Measurements from ENCODE around the gene CGREF1. TPM values are rescaled to one million over a fixed set of nuclear protein-coding genes. Genes with fewer than 3 reads are reported as not detected.

Gene CGREF1
- total RNA-seq, 1 experiment from 2014 or later = 12.9 TPM

- POLR2A ChIA-PET = no interaction called here
- H3K4me3 Mint-ChIP-seq (ENCODE audit: unreplicated experiment) = no peak overlapping the region
- no peaks in the 10 kb centered on the region for H3K9me3 Mint-ChIP-seq (ENCODE audit: unreplicated experiment)
- H3K27me3 Mint-ChIP-seq (ENCODE audit: insufficient read depth, unreplicated experiment) = no peaks in the 10 kb centered on the region
- no peak for DNase-seq (ENCODE audit: unreplicated experiment)
- CTCF ChIA-PET = interaction anchor here (3.2 kb wide), 1 partner anchor 10 kb away, joined by 14 read pairs; no protein-coding TSS in a partner anchor
- no peaks in the 10 kb centered on the region for H3K36me3 Mint-ChIP-seq (ENCODE audit: insufficient read depth, unreplicated experiment)
- TF ChIP-seq CTCF (IDR thresholded peaks at IDR 0.05; ENCODE audit: unreplicated experiment) = no peak
- BruUV-seq (replicated peaks) = no TSS peak
- peaks cover 2% of the 10 kb centered on the region for H3K4me1 Mint-ChIP-seq (ENCODE audit: insufficient read depth, unreplicated experiment)
- H3K27ac Mint-ChIP-seq (ENCODE audit: low read depth, unreplicated experiment) = no peak overlapping the region
- intact Hi-C loops (cut with micrococcal nuclease) = no loop called here
These were observed 41.3 kb upstream of the CGREF1 start for GRCh38 chr2:27160191-27160590.

- Mint-ChIP-seq H3K4me1 (ENCODE audit: insufficient read depth, unreplicated experiment) (no peaks in the 10 kb centered on the region), H3K27ac (ENCODE audit: low read depth, unreplicated experiment) (no peak overlapping the region), H3K4me3 (ENCODE audit: unreplicated experiment) (no peak overlapping the region), H3K9me3 (ENCODE audit: unreplicated experiment) (no peaks in the 10 kb centered on the region), H3K27me3 (ENCODE audit: insufficient read depth, unreplicated experiment) (no peaks in the 10 kb centered on the region), H3K36me3 (ENCODE audit: insufficient read depth, unreplicated experiment) (no peaks in the 10 kb centered on the region)
- POLR2A ChIA-PET = no interaction called here
- no peak for DNase-seq (ENCODE audit: unreplicated experiment)
- no TSS peak for BruUV-seq (replicated peaks)
- CTCF ChIA-PET = interaction anchor here (3.2 kb wide), 1 partner anchor 11 kb away, joined by 14 read pairs; no protein-coding TSS in a partner anchor
- intact Hi-C loops (cut with micrococcal nuclease) = no loop called here
- TF ChIP-seq CTCF (IDR thresholded peaks at IDR 0.05; ENCODE audit: unreplicated experiment) = no peak
These were observed 40.3 kb upstream of the CGREF1 start for GRCh38 chr2:27159271-27159670.

GRCh38 chr2:27158468-27158867 lies 39.5 kb upstream of the CGREF1 start:
- Mint-ChIP-seq H3K9me3 (ENCODE audit: unreplicated experiment) (no peaks in the 10 kb centered on the region), H3K27ac (ENCODE audit: low read depth, unreplicated experiment) (no peak overlapping the region), H3K4me3 (ENCODE audit: unreplicated experiment) (no peak overlapping the region), H3K4me1 (ENCODE audit: insufficient read depth, unreplicated experiment) (no peaks in the 10 kb centered on the region), H3K36me3 (ENCODE audit: insufficient read depth, unreplicated experiment) (no peaks in the 10 kb centered on the region), H3K27me3 (ENCODE audit: insufficient read depth, unreplicated experiment) (no peaks in the 10 kb centered on the region)
- TF ChIP-seq CTCF (IDR thresholded peaks at IDR 0.05; ENCODE audit: unreplicated experiment) = no peak
- intact Hi-C loops (cut with micrococcal nuclease) = no loop called here
- DNase-seq (ENCODE audit: unreplicated experiment) = no peak
- ChIA-PET POLR2A (interaction anchor here (0.6 kb wide), 1 partner anchor 24 kb away, joined by 4 read pairs; the partner anchor contains the start of gene PREB), CTCF (interaction anchor here (0.6 to 3.2 kb wide), 3 partner anchors 12 to 1601 kb away, joined by 3 to 14 read pairs (median 4); no protein-coding TSS in a partner anchor)
- BruUV-seq (replicated peaks) = no TSS peak

- CTCF ChIA-PET = interaction anchor here (0.5 to 1.5 kb wide), 3 partner anchors 15 to 36 kb away, joined by 3 to 4 read pairs (median 3); no protein-coding TSS in a partner anchor
- DNase-seq (ENCODE audit: unreplicated experiment) = peak; percentile 25
- Mint-ChIP-seq H3K9me3 (ENCODE audit: unreplicated experiment) (no peaks in the 10 kb centered on the region), H3K4me3 (ENCODE audit: unreplicated experiment) (no peak overlapping the region), H3K27me3 (ENCODE audit: insufficient read depth, unreplicated experiment) (no peaks in the 10 kb centered on the region), H3K27ac (ENCODE audit: low read depth, unreplicated experiment) (no peak overlapping the region), H3K36me3 (ENCODE audit: insufficient read depth, unreplicated experiment) (no peaks in the 10 kb centered on the region), H3K4me1 (ENCODE audit: insufficient read depth, unreplicated experiment) (no peaks in the 10 kb centered on the region)
- no peak for TF ChIP-seq CTCF (IDR thresholded peaks at IDR 0.05; ENCODE audit: unreplicated experiment)
- intact Hi-C loops (cut with micrococcal nuclease) = no loop called here
- POLR2A ChIA-PET = no interaction called here
- no TSS peak for BruUV-seq (replicated peaks)
These were observed 36.2 kb upstream of the CGREF1 start for GRCh38 chr2:27155069-27155520.
